ENCODE measurements around the gene FAM168B.
A peak's percentile ranks its signal among the peaks of the same experiment; 100 is the strongest.
"Not testable (repeated sequence)": the region's sequence is repeated elsewhere in the genome, so short reads cannot be mapped to it uniquely, and the experiment has no call there.

FAM168B gene

GRCh38 chr2:131093006-131093695, at the start of gene FAM168B:
Gene FAM168B (minus strand): TSS chr2:131093460. CDS start chr2:131082646, 10,814 bp downstream.
- DNase-seq (ENCODE audit: extremely low spot score, insufficient read length, low read depth) (peak; percentile 88), FAIRE-seq (peak; percentile 89)

- DNase-seq (ENCODE audit: extremely low spot score, insufficient read length, low read depth), result no peak
- FAIRE-seq, result no peak
These were observed 49.6 kb upstream of the FAM168B start for GRCh38 chr2:131142849-131143248.

- FAIRE-seq (no peak), DNase-seq (ENCODE audit: extremely low spot score, insufficient read length, low read depth) (no peak)
These were observed 47.3 kb upstream of the FAM168B start for GRCh38 chr2:131140581-131140980.

GRCh38 chr2:131132729-131133128, 39.5 kb upstream of the FAM168B start:
- DNase-seq (ENCODE audit: extremely low spot score, insufficient read length, low read depth), result no peak
- no peak for FAIRE-seq

- DNase-seq (ENCODE audit: extremely low spot score, insufficient read length, low read depth) (no peak), FAIRE-seq (no peak)
These were observed 37.0 kb upstream of the FAM168B start for GRCh38 chr2:131130298-131130596.

GRCh38 chr2:131127981-131128380, 34.7 kb upstream of the FAM168B start:
- DNase-seq (ENCODE audit: extremely low spot score, insufficient read length, low read depth) (no peak), FAIRE-seq (no peak)

GRCh38 chr2:131127076-131127475, 33.8 kb upstream of the FAM168B start:
- DNase-seq (ENCODE audit: extremely low spot score, insufficient read length, low read depth) (no peak), FAIRE-seq (no peak)

GRCh38 chr2:131126436-131126835, 33.2 kb upstream of the FAM168B start:
- FAIRE-seq (no peak), DNase-seq (ENCODE audit: extremely low spot score, insufficient read length, low read depth) (no peak)

GRCh38 chr2:131125195-131125757, 32.0 kb upstream of the FAM168B start:
- FAIRE-seq, result no peak
- DNase-seq (ENCODE audit: extremely low spot score, insufficient read length, low read depth), result no peak

GRCh38 chr2:131123192-131123591, 29.9 kb upstream of the FAM168B start:
- no peak for DNase-seq (ENCODE audit: extremely low spot score, insufficient read length, low read depth)
- FAIRE-seq, result no peak

GRCh38 chr2:131122496-131122895, 29.2 kb upstream of the FAM168B start:
- DNase-seq (ENCODE audit: extremely low spot score, insufficient read length, low read depth) (no peak), FAIRE-seq (no peak)

GRCh38 chr2:131121464-131121863, 28.2 kb upstream of the FAM168B start:
- DNase-seq (ENCODE audit: extremely low spot score, insufficient read length, low read depth) (no peak), FAIRE-seq (no peak)

- no peak for FAIRE-seq
These were observed 27.6 kb upstream of the FAM168B start for GRCh38 chr2:131120815-131121317.

GRCh38 chr2:131115752-131116151, 22.5 kb upstream of the FAM168B start:
- FAIRE-seq (no peak), DNase-seq (ENCODE audit: extremely low spot score, insufficient read length, low read depth) (no peak)

More at GRCh38 chr2:131120815-131121317, 27.6 kb upstream of the FAM168B start:
- no peak for DNase-seq (ENCODE audit: extremely low spot score, insufficient read length, low read depth)

GRCh38 chr2:131114950-131115349, 21.7 kb upstream of the FAM168B start:
- not testable (repeated sequence) for FAIRE-seq; DNase-seq (ENCODE audit: extremely low spot score, insufficient read length, low read depth)

GRCh38 chr2:131113566-131114227, 20.4 kb upstream of the FAM168B start:
- no peak for FAIRE-seq
- no peak for DNase-seq (ENCODE audit: extremely low spot score, insufficient read length, low read depth)

- DNase-seq (ENCODE audit: extremely low spot score, insufficient read length, low read depth), result no peak
- no peak for FAIRE-seq
These were observed 19.3 kb upstream of the FAM168B start for GRCh38 chr2:131112529-131112928.

- DNase-seq (ENCODE audit: extremely low spot score, insufficient read length, low read depth), result no peak
- peak; percentile 53 for FAIRE-seq
These were observed 12.9 kb upstream of the FAM168B start for GRCh38 chr2:131105950-131106801.

- DNase-seq (ENCODE audit: extremely low spot score, insufficient read length, low read depth) (peak; percentile 91), FAIRE-seq (peak; percentile 82)
These were observed 12.1 kb upstream of the FAM168B start, which contains the start of gene PLEKHB2 for GRCh38 chr2:131105156-131105949. Gene PLEKHB2 (plus strand): TSS chr2:131105336. CDS start chr2:131120942, 15,606 bp downstream.
